ENCODE data around the gene LACRT. TPM values are rescaled to one million over a fixed set of nuclear protein-coding genes. Genes with fewer than 3 reads are reported as not detected.

The LACRT gene
- total and polyA plus RNA-seq, 2 of the 13 experiments (the other 11 are each of a cell fraction or from before 2014, with no cell fraction given): not detected

GRCh38 chr12:54657105-54657607, 22.5 kb upstream of the LACRT start:
- WGBS (ENCODE audit: low lambda C conversion rate): 21% methylated on average over 6 of the region's 6 CpGs
- no peak overlapping the region for H3K27ac ChIP-seq (ENCODE audit: extremely low read length, insufficient read depth, low read length)
- intact Hi-C loops (cut with micrococcal nuclease; ENCODE audit: unreplicated experiment): no loop called here
- ChIA-PET CTCF (ENCODE audit: low intra/inter-chr PET ratio, low total read pairs) (no interaction called here), POLR2A (no interaction called here)
- no peaks in the 10 kb centered on the region for H3K36me3 ChIP-seq (replicated peaks in 1 of 2; ENCODE audit: control insufficient read depth in 1 of 2, insufficient read depth in 2 of 2, low read length in 2 of 2)
- TF ChIP-seq ZNF282 (IDR thresholded peaks at IDR 0.05; ENCODE audit: partially characterized antibody) (no peak), ATF7 (IDR thresholded peaks at IDR 0.05) (0 out of 2 replicates have a peak, but pooled peaks have one; percentile 3), ATF7 (CRISPR knock-in tag; IDR thresholded peaks at IDR 0.05) (no peak), ATF2 (CRISPR knock-in tag; IDR thresholded peaks at IDR 0.05) (no peak), ZNF747 (CRISPR knock-in tag; IDR thresholded peaks at IDR 0.05; ENCODE audit: borderline replicate concordance) (no peak), ZNF253 (CRISPR knock-in tag; IDR thresholded peaks at IDR 0.05; ENCODE audit: borderline replicate concordance) (no peak), NKX3-1 (CRISPR knock-in tag; IDR thresholded peaks at IDR 0.05) (no peak)
- H3K9ac ChIP-seq (ENCODE audit: insufficient read depth, low read depth, low read length): no peak overlapping the region
- no peaks in the 10 kb centered on the region for H3K9me3 ChIP-seq (ENCODE audit: low read length)
- in situ Hi-C loops (cut with HindIII; ENCODE audit: extremely low pct_ligation_motif_present, low pct_unique_long_range_greater_than_20kb): no loop called here
- no peaks in the 10 kb centered on the region for H3K79me2 ChIP-seq (ENCODE audit: insufficient read depth, low read length)
- no peaks in the 10 kb centered on the region for H3K4me1 ChIP-seq (ENCODE audit: insufficient read depth, low read length)
- no peak for ATAC-seq
- no peaks in the 10 kb centered on the region for H4K20me1 ChIP-seq (ENCODE audit: insufficient read depth, low read length)
- no peak overlapping the region for H3K4me2 ChIP-seq (ENCODE audit: low read depth, low read length)
- H3K4me3 ChIP-seq (replicated peaks in 1 of 3; ENCODE audit: insufficient read depth in 1 of 3, low read depth in 2 of 3, low read length in 3 of 3): no peak overlapping the region
- no peak for FAIRE-seq
- DNase-seq (ENCODE audit: low spot score): no peak
- peaks cover 0 to 18% of the 10 kb centered on the region in 2 experiments; a peak in 2 of 5 replicates for H3K27me3 ChIP-seq (ENCODE audit: control insufficient read depth in 1 of 2, insufficient read depth in 2 of 2, low read length in 2 of 2)
- no peak overlapping the region for H2AFZ ChIP-seq (ENCODE audit: low read length)
- BruUV-seq (replicated peaks): no TSS peak

DNA sequence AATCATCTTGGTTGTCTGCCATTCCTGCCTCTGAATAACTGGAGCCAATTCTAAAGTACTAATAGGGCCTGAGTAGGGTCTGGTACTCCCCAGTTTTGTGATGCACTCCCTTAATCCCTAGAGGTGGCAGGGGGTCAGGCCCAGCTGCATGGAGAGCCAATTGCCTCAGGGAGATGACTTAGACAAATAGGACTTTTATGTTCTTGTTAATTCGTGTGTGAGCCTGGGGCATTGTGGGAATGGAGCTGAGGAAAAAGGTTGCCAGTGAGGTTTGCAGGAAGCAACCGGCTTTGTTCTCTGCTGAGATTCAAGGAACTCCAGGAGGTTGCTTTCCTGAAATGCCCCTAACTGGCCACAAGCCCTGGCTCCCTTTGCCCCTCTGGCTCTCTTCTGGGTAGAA, 20.2 kb upstream of the LACRT start:
- no peak for DNase-seq (ENCODE audit: low spot score)
- H3K4me2 ChIP-seq (ENCODE audit: low read depth, low read length): no peak overlapping the region
- no peak overlapping the region for H3K27ac ChIP-seq (ENCODE audit: extremely low read length, insufficient read depth, low read length)
- H3K4me1 ChIP-seq (ENCODE audit: insufficient read depth, low read length): no peaks in the 10 kb centered on the region
- in situ Hi-C loops (cut with HindIII; ENCODE audit: extremely low pct_ligation_motif_present, low pct_unique_long_range_greater_than_20kb) (no loop called here), intact Hi-C loops (cut with micrococcal nuclease; ENCODE audit: unreplicated experiment) (no loop called here)
- no peaks in the 10 kb centered on the region for H3K36me3 ChIP-seq (replicated peaks in 1 of 2; ENCODE audit: control insufficient read depth in 1 of 2, insufficient read depth in 2 of 2, low read length in 2 of 2)
- H3K27me3 ChIP-seq (ENCODE audit: control insufficient read depth in 1 of 2, insufficient read depth in 2 of 2, low read length in 2 of 2): peaks cover 0 to 18% of the 10 kb centered on the region in 2 experiments; a peak in 3 of 5 replicates
- no peaks in the 10 kb centered on the region for H3K79me2 ChIP-seq (ENCODE audit: insufficient read depth, low read length)
- ATAC-seq: no peak
- H3K9ac ChIP-seq (ENCODE audit: insufficient read depth, low read depth, low read length): no peak overlapping the region
- H3K4me3 ChIP-seq (replicated peaks in 1 of 3; ENCODE audit: insufficient read depth in 1 of 3, low read depth in 2 of 3, low read length in 3 of 3): no peak overlapping the region
- ChIA-PET POLR2A (no interaction called here), CTCF (ENCODE audit: low intra/inter-chr PET ratio, low total read pairs) (no interaction called here)
- no peak overlapping the region for H2AFZ ChIP-seq (ENCODE audit: low read length)
- no peak for FAIRE-seq
- WGBS (ENCODE audit: low lambda C conversion rate): 25% methylated on average over 2 of the region's 2 CpGs
- no peaks in the 10 kb centered on the region for H4K20me1 ChIP-seq (ENCODE audit: insufficient read depth, low read length)
- no TSS peak for BruUV-seq (replicated peaks)
- H3K9me3 ChIP-seq (ENCODE audit: low read length): no peaks in the 10 kb centered on the region
- TF ChIP-seq, protein P1, sequence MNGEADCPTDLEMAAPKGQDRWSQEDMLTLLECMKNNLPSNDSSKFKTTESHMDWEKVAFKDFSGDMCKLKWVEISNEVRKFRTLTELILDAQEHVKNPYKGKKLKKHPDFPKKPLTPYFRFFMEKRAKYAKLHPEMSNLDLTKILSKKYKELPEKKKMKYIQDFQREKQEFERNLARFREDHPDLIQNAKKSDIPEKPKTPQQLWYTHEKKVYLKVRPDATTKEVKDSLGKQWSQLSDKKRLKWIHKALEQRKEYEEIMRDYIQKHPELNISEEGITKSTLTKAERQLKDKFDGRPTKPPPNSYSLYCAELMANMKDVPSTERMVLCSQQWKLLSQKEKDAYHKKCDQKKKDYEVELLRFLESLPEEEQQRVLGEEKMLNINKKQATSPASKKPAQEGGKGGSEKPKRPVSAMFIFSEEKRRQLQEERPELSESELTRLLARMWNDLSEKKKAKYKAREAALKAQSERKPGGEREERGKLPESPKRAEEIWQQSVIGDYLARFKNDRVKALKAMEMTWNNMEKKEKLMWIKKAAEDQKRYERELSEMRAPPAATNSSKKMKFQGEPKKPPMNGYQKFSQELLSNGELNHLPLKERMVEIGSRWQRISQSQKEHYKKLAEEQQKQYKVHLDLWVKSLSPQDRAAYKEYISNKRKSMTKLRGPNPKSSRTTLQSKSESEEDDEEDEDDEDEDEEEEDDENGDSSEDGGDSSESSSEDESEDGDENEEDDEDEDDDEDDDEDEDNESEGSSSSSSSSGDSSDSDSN (CRISPR knock-in tag; IDR thresholded peaks at IDR 0.05): no peak
- TF ChIP-seq, protein P2, sequence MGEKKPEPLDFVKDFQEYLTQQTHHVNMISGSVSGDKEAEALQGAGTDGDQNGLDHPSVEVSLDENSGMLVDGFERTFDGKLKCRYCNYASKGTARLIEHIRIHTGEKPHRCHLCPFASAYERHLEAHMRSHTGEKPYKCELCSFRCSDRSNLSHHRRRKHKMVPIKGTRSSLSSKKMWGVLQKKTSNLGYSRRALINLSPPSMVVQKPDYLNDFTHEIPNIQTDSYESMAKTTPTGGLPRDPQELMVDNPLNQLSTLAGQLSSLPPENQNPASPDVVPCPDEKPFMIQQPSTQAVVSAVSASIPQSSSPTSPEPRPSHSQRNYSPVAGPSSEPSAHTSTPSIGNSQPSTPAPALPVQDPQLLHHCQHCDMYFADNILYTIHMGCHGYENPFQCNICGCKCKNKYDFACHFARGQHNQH (CRISPR knock-in tag; IDR thresholded peaks at IDR 0.05): no peak
- TF ChIP-seq TFDP1 (CRISPR knock-in tag; IDR thresholded peaks at IDR 0.05; ENCODE audit: borderline replicate concordance): no peak
- TF ChIP-seq MEIS1 (CRISPR knock-in tag; IDR thresholded peaks at IDR 0.05; ENCODE audit: borderline replicate concordance): no peak
- TF ChIP-seq ZFYVE20 (CRISPR knock-in tag; IDR thresholded peaks at IDR 0.05; ENCODE audit: borderline replicate concordance, low read depth): no peak
